Erythroblast (primary cell): ENCODE results near the gene ANKFY1.

Experiments
- GATA1 ChIP-seq: IDR thresholded peaks from 2 replicates; pipeline ENCODE4 v1.6.1; 2011; ENCODE audit warnings: low read depth, mild to moderate bottlenecking, control low read depth, low read length, moderate library complexity
- POLR2A ChIP-seq: IDR thresholded peaks from 2 replicates; pipeline ENCODE4 v1.6.1; 2011; ENCODE audit warnings: mild to moderate bottlenecking, low read length

DNA sequence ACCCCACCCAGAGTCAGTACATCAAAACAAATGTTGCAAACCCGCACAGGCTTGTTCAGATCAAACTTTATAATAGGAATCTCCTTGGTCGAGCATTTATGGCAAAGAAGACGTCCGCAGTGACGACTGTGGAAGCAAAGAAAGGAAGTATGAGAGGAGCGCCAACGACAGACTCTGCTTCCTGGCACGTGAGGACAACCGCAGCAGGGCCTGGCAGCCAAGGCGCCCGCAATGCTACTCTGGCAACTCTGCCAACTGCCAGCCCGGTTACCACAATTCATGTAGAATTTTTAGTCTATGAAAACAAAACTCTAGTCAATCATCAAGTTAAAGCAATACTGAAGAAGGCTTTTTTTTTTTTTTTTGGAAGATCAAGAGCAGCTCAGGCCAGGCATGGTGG, 96.0 kb downstream of the ANKFY1 start:
- TF ChIP-seq POLR2A (no peak), GATA1 (no peak)
